ENCODE results near the gene LDHB. TPM values are rescaled to one million over a fixed set of nuclear protein-coding genes. Genes with fewer than 3 reads are reported as not detected.
A peak's percentile ranks its signal among the peaks of the same experiment; 100 is the strongest.
"Not testable (repeated sequence)": the region's sequence is repeated elsewhere in the genome, so short reads cannot be mapped to it uniquely, and the experiment has no call there.

The LDHB gene
- total RNA-seq, 1 donor from 2014 or later, result 128 TPM

DNA sequence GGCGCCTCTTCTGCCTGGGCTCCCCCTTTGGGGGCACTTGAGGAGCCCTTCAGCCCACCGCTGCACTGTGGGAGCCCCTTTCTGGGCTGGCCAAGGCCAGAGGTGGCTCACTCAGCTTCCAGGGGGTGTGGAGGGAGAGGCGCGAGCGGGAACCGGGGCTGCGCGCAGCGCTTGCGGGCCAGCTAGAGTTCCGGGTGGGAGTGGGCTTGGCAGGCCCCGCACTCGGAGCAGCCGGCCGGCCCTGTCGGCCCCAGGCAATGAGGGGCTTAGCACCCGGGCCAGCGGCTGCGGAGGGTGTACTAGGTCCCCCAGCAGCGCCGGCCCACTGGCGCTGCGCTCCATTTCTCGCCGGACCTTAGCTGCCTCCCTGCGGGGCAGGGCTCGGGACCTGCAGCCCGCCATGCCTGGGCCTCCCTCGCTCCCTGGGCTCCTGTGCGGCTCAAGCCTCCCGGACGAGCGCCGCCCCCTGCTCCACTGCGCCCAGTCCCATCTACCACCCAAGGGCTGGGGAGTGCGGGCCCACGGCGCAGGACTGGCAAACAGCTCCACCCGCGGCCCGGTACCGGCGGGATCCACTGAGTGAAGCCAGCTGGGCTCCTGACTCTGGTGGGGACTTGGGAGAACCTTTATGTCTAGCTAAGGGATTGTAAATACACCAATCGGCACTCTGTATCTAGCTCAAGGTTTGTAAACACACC, 3.9 kb upstream of the LDHB start:
- not testable (repeated sequence) for DNase-seq (ENCODE audit: low read depth in 2 of 2)

DNA sequence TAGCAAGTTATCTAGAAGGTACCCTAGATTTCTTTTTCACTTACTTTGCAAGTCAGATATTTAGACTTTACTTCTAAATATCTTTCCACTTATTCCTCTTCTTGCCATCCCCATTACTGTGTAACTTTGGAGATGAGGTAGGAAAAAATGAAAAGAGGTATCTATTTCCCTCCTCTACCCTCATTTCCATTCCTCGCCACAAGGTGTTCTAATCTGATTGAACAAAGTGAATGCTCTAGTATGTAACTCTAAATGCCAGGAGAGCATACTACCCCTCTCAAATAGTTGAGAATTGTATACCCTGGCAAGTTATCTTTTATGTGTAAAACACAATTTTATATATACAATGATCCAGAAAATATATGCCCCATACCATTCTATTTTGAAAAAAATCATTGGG, 1.7 kb upstream of the LDHB start:
- no peak for DNase-seq (ENCODE audit: low read depth in 2 of 2)

- peak; percentile 44 to 67 for DNase-seq (ENCODE audit: low read depth in 2 of 2)
Observed at GRCh38 chr12:21656905-21657325, 727 bp downstream of the LDHB start.

DNA sequence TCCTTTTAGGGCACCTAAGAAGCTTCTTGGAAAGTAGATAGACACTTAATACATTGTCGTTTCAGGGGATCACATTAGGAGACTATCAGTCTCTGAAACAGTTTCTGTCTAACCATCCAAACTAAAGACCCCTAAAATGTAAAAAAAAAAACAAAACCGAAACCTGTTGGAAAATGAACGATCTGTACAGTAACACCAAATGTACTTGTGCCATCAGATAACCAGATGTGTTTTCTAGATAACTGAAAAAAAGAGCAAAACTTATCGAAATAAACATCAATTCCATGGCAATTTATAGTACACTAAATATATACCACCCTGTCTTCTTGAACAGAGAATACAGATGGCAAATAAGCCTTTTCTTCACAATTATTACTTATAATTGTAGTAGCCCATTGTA, 2.1 kb downstream of the LDHB start:
- no peak for DNase-seq (ENCODE audit: low read depth in 2 of 2)

GRCh38 chr12:21651821-21652220, 5.8 kb downstream of the LDHB start:
- DNase-seq (ENCODE audit: low read depth in 2 of 2), result no peak

GRCh38 chr12:21650997-21651396, 6.6 kb downstream of the LDHB start:
- no peak for DNase-seq (ENCODE audit: low read depth in 2 of 2)

GRCh38 chr12:21649034-21649433, 8.6 kb downstream of the LDHB start:
- no peak for DNase-seq (ENCODE audit: low read depth in 2 of 2)

GRCh38 chr12:21648378-21648777, 9.3 kb downstream of the LDHB start:
- no peak for DNase-seq (ENCODE audit: low read depth in 2 of 2)

- DNase-seq (ENCODE audit: low read depth in 2 of 2), result no peak
Observed at GRCh38 chr12:21647179-21647578, 10.5 kb downstream of the LDHB start.

GRCh38 chr12:21645041-21645500, 12.6 kb downstream of the LDHB start:
- DNase-seq (ENCODE audit: low read depth in 2 of 2), result peak in 1 of 2 donors; percentile 8

- DNase-seq (ENCODE audit: low read depth in 2 of 2), result no peak
Observed at GRCh38 chr12:21644516-21644915, 13.1 kb downstream of the LDHB start.

GRCh38 chr12:21643758-21644157, 13.9 kb downstream of the LDHB start:
- no peak for DNase-seq (ENCODE audit: low read depth in 2 of 2)

DNA sequence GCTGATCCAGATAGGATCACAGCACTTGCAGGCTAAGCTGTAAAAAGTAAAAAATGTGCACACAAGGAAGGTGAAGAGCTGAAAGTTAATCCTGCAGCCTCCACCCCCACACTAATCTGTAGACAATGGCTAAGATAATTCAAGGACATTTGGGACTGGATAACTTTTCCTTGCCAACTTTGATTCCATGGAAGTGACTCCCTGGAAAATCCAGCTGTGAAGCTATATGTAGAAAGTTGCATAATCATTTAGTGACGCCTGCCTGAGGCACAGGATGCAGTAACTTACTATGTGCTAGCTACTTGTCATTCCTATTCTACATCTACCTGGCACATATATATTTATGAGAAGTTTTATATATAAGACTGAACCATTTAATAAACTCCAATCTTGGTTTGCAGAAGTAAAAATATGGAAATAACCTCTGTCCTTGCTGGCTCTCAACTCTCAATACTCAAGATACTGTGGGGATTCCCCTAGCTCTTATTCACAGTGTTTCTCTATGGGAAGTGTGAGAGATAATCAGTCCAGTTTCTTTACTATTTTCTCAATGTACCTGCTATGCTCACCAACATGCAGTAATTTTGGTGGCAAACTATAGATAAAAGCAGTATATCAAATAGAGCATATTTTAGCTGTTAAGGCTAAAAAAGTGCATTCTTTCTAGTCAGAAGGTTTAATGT, 14.8 kb downstream of the LDHB start:
- peak in 1 of 2 donors; percentile 11 for DNase-seq (ENCODE audit: low read depth in 2 of 2)

- DNase-seq (ENCODE audit: low read depth in 2 of 2), result no peak
Observed at GRCh38 chr12:21638054-21638891, 19.4 kb downstream of the LDHB start.

DNA sequence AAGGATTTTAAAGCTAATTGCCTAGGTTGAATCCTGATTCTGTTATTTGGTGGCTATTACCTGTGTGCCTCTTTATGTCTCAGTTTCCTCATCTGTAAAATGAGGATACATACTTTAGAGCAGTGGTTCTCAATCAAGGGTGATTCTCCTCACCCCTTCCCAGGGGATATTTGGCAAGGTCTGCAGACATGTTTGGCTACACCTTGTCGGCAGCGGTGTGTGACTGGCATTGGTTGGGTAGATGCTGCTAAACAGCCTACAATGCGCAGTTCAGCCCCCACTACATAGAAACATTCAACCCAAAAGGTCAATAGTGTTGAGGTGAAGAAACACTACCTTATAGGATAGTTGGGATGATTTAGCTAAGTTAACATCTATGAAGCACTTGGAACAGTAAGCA, 23.4 kb downstream of the LDHB start:
- no peak for DNase-seq (ENCODE audit: low read depth in 2 of 2)

- no peak for DNase-seq (ENCODE audit: low read depth in 2 of 2)
Observed at GRCh38 chr12:21631367-21631766, 26.3 kb downstream of the LDHB start.

GRCh38 chr12:21627924-21628323, 29.7 kb downstream of the LDHB start:
- no peak for DNase-seq (ENCODE audit: low read depth in 2 of 2)

- no peak for DNase-seq (ENCODE audit: low read depth in 2 of 2)
Observed at GRCh38 chr12:21618566-21618965, 39.1 kb downstream of the LDHB start.

GRCh38 chr12:21617030-21617429, 40.6 kb downstream of the LDHB start:
- DNase-seq (ENCODE audit: low read depth in 2 of 2), result no peak

DNA sequence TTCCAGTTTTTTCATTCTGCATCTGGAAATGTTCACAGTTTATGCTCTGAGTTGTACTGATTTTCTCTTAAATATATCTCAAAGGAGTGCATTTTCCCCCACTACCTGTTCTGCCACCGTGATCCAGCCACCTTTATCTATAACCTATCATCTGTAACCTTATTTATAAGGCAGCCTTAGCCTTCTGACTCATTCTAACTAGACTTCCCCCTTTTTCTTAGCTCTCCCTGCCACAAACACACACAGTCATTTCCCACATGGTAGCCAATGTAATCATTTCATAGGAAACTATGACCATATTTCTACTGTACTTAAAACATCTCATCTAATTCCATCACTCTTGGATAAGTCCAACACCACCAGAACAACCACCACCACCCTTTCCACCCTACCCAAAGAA, 42.2 kb downstream of the LDHB start:
- DNase-seq (ENCODE audit: low read depth in 2 of 2), result peak; percentile 77 to 88

GRCh38 chr12:21614506-21614905, 43.1 kb downstream of the LDHB start:
- no peak for DNase-seq (ENCODE audit: low read depth in 2 of 2)

- DNase-seq (ENCODE audit: low read depth in 2 of 2), result no peak
Observed at GRCh38 chr12:21613931-21614330, 43.7 kb downstream of the LDHB start.

Data from lung microvascular endothelial cell (primary cell).